H1 (cell line): ENCODE measurements around the gene HSFX4.
"Not testable (repeated sequence)": the region's sequence is repeated elsewhere in the genome, so short reads cannot be mapped to it uniquely, and the experiment has no call there.

Experiments
- EZH2 ChIP-seq: fragments of 200-600 bp; sonication (generic); IDR thresholded peaks from 2 replicates; pipeline ENCODE4 v1.7.1; 2012; ENCODE audit warnings: low read depth, mild to moderate bottlenecking, moderate library complexity, low read length, inconsistent platforms; ENCODE audit not compliant: severe bottlenecking
- GABPA ChIP-seq: IDR thresholded peaks from 2 replicates; pipeline ENCODE4 v1.6.1; 2011; ENCODE audit warnings: mild to moderate bottlenecking, low read length, moderate library complexity, borderline replicate concordance; ENCODE audit not compliant: insufficient read depth
- JUND ChIP-seq: IDR thresholded peaks from 2 replicates; pipeline ENCODE4 v1.6.1; 2011; ENCODE audit warnings: mild to moderate bottlenecking, improper control_type of control experiment, low read length
- MAFK ChIP-seq: IDR thresholded peaks from 2 replicates; pipeline ENCODE4 v1.6.1; 2012; ENCODE audit warnings: low read depth, mild to moderate bottlenecking, improper control_type of control experiment, low read length
- POLR2A ChIP-seq, 2 experiments: IDR thresholded peaks; 1 replicate in 1 of 2; 2 replicates in 1 of 2; pipeline ENCODE4 v1.6.1; 2011; ENCODE audit warnings: low read depth in 2 of 2, low read length in 2 of 2, mild to moderate bottlenecking in 2 of 2; ENCODE audit errors: control extremely low read depth in 1 of 2
- POLR2AphosphoS5 ChIP-seq: IDR thresholded peaks from 2 replicates; pipeline ENCODE4 v1.6.1; 2011; ENCODE audit warnings: low read depth, low read length
- RNF2 ChIP-seq: fragments of 200-900, 300-1000 bp; sonication (generic); IDR thresholded peaks from 2 replicates; pipeline ENCODE4 v1.7.1; 2016; ENCODE audit warnings: borderline replicate concordance, low read depth, mild to moderate bottlenecking, antibody characterized with exemption, low read length; ENCODE audit not compliant: poor library complexity, severe bottlenecking; ENCODE audit errors: missing control alignments
- SIN3A ChIP-seq, 2 experiments: IDR thresholded peaks in 1 of 2; conservative IDR thresholded peaks in 1 of 2; 2 replicates each; pipeline ENCODE4 v1.6.1; 2011 to 2012; ENCODE audit warnings: low read length in 2 of 2, improper control_type of control experiment in 1 of 2, low read depth in 1 of 2, mild to moderate bottlenecking in 1 of 2
- TAF7 ChIP-seq: optimal IDR thresholded peaks from 2 replicates; pipeline ENCODE3; 2011; ENCODE audit warnings: low read depth, mild to moderate bottlenecking, inconsistent platforms, low read length, moderate library complexity, borderline replicate concordance
- YY1 ChIP-seq: IDR thresholded peaks from 2 replicates; pipeline ENCODE4 v1.6.1; 2011; ENCODE audit warnings: low read depth, mild to moderate bottlenecking, low read length
- TF ChIP-seq, protein P1 (sequence below), 3 experiments: IDR thresholded peaks; 1 replicate in 2 of 3; 2 replicates in 1 of 3; pipeline versions ENCODE4 v1.5.1 to v1.6.1; 2011; ENCODE audit warnings: low read length in 3 of 3, mild to moderate bottlenecking in 3 of 3, inconsistent platforms in 2 of 3, low read depth in 1 of 3, moderate library complexity in 1 of 3; ENCODE audit not compliant: insufficient read depth in 1 of 3; ENCODE audit errors: control extremely low read depth in 1 of 3
- TF ChIP-seq, protein P2 (sequence below): IDR thresholded peaks from 2 replicates; pipeline ENCODE4 v1.6.1; 2012; ENCODE audit warnings: inconsistent platforms
- TF ChIP-seq, protein P3 (sequence below): IDR thresholded peaks from 2 replicates; pipeline ENCODE4 v1.6.1; 2011; ENCODE audit warnings: low read depth, mild to moderate bottlenecking, low read length; ENCODE audit not compliant: insufficient read depth
- TF ChIP-seq, protein P4 (sequence below): IDR thresholded peaks from 2 replicates; pipeline ENCODE4 v1.6.1; 2012; ENCODE audit warnings: inconsistent platforms

DNA sequence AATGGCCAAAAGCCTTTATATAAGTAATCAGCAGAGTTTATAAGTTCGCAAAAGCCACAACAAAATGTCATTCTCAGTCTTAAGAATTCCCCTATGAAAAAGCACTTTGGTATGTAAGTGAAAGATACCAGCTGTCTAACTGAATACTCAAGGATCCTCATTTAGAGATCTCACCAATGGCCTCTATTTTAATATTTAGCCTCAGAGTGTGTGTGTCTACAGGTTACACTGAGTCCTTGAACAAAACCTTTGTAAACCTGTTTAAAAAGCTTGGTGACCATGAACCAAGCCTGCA is 1.5 kb upstream of the HSFX4 start:
- TF ChIP-seq, protein P1, sequence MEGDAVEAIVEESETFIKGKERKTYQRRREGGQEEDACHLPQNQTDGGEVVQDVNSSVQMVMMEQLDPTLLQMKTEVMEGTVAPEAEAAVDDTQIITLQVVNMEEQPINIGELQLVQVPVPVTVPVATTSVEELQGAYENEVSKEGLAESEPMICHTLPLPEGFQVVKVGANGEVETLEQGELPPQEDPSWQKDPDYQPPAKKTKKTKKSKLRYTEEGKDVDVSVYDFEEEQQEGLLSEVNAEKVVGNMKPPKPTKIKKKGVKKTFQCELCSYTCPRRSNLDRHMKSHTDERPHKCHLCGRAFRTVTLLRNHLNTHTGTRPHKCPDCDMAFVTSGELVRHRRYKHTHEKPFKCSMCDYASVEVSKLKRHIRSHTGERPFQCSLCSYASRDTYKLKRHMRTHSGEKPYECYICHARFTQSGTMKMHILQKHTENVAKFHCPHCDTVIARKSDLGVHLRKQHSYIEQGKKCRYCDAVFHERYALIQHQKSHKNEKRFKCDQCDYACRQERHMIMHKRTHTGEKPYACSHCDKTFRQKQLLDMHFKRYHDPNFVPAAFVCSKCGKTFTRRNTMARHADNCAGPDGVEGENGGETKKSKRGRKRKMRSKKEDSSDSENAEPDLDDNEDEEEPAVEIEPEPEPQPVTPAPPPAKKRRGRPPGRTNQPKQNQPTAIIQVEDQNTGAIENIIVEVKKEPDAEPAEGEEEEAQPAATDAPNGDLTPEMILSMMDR (IDR thresholded peaks at IDR 0.05; ENCODE audit: control extremely low read depth in 1 of 3, insufficient read depth in 1 of 3, low read depth in 1 of 3, low read length in 3 of 3): not testable (repeated sequence)
- TF ChIP-seq MAFK; POLR2A (IDR thresholded peaks at IDR 0.05; ENCODE audit: control extremely low read depth in 1 of 2, low read depth in 2 of 2, low read length in 2 of 2); JUND; GABPA; SIN3A (conservative IDR thresholded peaks at IDR 0.05 in 1 of 2, IDR thresholded peaks at IDR 0.05 in 1 of 2; ENCODE audit: low read depth in 1 of 2, low read length in 2 of 2); RNF2; EZH2; POLR2AphosphoS5; TAF7; YY1: not testable (repeated sequence)
- TF ChIP-seq, protein P2, sequence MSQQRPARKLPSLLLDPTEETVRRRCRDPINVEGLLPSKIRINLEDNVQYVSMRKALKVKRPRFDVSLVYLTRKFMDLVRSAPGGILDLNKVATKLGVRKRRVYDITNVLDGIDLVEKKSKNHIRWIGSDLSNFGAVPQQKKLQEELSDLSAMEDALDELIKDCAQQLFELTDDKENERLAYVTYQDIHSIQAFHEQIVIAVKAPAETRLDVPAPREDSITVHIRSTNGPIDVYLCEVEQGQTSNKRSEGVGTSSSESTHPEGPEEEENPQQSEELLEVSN: not testable (repeated sequence)
- TF ChIP-seq, protein P3, sequence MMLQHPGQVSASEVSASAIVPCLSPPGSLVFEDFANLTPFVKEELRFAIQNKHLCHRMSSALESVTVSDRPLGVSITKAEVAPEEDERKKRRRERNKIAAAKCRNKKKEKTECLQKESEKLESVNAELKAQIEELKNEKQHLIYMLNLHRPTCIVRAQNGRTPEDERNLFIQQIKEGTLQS: not testable (repeated sequence)
- TF ChIP-seq, protein P4, sequence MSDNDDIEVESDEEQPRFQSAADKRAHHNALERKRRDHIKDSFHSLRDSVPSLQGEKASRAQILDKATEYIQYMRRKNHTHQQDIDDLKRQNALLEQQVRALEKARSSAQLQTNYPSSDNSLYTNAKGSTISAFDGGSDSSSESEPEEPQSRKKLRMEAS: not testable (repeated sequence)
